HG03097 (cell line): ENCODE data around the gene HBD.
A peak's percentile ranks its signal among the peaks of the same experiment; 100 is the strongest.
"Not testable (repeated sequence)": the region's sequence is repeated elsewhere in the genome, so short reads cannot be mapped to it uniquely, and the experiment has no call there.

Source experiments
- ATAC-seq: cut with Tn5 transposase; IDR thresholded peaks from one replicate; pipeline ENCODE4 v1.9.1; 2021; ENCODE audit not compliant: unreplicated experiment, low FRiP score

Gene HBD

GRCh38 chr11:5234381-5234834 lies at the start of gene HBD:
Gene HBD, minus strand, starts transcription at chr11:5234483. Its CDS starts 50 bp downstream, at chr11:5234433.
- peak; percentile 79 for ATAC-seq

GRCh38 chr11:5283882-5284281 lies 49.6 kb upstream of the HBD start:
- ATAC-seq, result no peak

DNA sequence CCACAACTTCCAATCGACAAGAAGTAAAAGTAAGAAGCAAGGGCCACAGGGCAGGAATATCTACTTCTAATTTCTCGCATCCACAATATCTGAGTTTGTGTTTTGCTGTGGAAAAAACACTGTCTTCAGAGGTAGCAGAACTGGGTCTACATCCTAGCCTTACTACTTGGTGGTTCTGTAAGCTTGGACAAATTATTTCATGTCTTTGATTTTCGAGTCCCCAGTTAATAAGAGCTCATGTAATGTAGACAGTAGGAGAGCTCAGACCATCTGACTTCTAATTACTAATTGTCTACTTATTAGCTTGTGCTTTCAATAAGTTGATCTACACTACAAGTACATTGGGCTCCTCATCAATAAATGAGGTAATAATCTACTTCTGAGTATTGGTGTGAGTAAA lies 48.8 kb upstream of the HBD start:
- ATAC-seq, result no peak

GRCh38 chr11:5282628-5283027 lies 48.3 kb upstream of the HBD start:
- no peak for ATAC-seq

- no peak for ATAC-seq
These were observed 47.3 kb upstream of the HBD start for GRCh38 chr11:5281596-5281995.

GRCh38 chr11:5280582-5281102 lies 46.4 kb upstream of the HBD start:
- peak; percentile 92 for ATAC-seq

GRCh38 chr11:5279471-5280090 lies 45.3 kb upstream of the HBD start:
- ATAC-seq, result no peak

- no peak for ATAC-seq
These were observed 43.6 kb upstream of the HBD start for GRCh38 chr11:5277807-5278382.

DNA sequence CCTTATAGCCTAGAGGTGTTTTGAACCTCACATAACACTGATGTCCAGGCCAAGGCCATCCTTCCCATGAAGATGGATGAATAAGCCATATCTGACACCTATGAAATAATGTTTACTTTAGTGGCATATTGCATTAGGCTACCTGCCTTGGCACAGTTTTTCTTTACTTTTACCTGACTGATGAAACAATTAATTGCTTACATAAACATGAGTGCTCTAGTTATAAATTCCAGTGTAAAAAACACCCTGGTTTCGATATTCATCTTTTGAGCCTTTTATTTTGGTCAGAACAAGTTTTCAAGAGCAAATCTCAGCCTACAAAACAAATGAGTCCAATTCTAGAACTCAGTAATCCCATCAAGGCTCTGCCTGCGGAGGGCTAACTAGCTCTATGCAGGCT lies 42.4 kb upstream of the HBD start:
- no peak for ATAC-seq

DNA sequence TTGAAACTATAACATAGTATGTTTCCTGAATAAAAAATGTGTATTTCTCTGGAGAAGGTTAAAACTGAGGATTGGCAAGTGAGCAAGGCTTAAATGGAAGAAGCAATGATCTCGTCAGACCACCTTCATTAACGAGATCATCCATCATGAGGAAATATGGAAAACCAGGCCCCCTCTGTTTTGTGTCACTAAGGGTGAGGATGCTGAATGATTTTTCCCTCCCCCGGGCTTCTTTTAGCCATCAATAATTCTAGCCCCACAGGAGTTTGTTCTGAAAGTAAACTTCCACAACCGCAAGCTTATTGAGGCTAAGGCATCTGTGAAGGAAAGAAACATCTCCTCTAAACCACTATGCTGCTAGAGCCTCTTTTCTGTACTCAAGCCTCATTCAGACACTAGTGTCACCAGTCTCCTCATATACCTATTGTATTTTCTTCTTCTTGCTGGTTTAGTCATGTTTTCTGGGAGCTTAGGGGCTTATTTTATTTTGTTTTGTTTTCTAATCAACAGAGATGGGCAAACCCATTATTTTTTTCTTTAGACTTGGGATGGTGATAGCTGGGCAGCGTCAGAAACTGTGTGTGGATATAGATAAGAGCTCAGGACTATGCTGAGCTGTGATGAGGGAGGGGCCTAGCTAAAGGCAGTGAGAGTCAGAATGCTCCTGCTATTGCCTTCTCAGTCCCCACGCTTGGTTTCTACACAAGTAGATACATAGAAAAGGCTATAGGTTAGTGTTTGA lies 41.3 kb upstream of the HBD start:
- ATAC-seq, result no peak

GRCh38 chr11:5274395-5274794 lies 40.1 kb upstream of the HBD start:
- ATAC-seq, result no peak

DNA sequence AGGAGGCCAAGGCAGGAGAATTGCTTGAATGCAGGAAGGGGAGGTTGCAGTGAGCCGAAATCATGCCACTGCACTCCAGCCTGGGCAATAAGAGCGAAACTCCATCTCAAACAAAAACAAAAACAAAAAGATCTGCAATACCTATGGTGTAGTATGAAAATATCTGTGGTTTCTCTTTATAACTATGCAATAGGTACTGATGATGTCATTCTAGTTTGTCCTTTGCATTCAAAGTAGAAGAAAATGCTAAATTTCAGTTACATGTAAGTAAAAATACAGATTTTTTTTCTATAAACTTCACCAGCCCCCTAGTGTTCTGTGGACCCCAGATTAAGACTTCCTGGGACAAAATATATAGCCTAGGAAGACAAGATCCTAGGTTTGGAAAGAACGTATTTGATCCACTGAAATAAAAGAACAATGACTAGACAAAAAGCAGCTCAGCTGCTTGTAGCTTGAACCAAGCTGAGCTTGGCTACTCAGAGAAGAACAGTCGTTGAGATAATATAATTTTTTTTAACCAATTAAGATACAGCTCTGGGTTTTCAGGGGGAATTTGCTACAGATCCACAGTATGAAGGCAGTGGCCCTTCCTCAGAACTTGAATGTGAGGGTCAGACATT lies 38.2 kb upstream of the HBD start:
- ATAC-seq, result no peak

GRCh38 chr11:5269715-5270147 lies 35.4 kb upstream of the HBD start, which contains the start of gene HBE1:
Gene HBE1, minus strand, starts transcription at chr11:5269945. Its CDS starts 55 bp downstream, at chr11:5269890.
- no peak for ATAC-seq

- no peak for ATAC-seq
These were observed 32.8 kb upstream of the HBD start for GRCh38 chr11:5267033-5267563.

GRCh38 chr11:5266609-5267008 lies 32.3 kb upstream of the HBD start:
- ATAC-seq, result no peak

- ATAC-seq, result no peak
These were observed 31.5 kb upstream of the HBD start for GRCh38 chr11:5265832-5266231.

GRCh38 chr11:5258543-5259262 lies 24.4 kb upstream of the HBD start:
- no peak for ATAC-seq

- no peak for ATAC-seq
These were observed 23.0 kb upstream of the HBD start for GRCh38 chr11:5257296-5257695.

DNA sequence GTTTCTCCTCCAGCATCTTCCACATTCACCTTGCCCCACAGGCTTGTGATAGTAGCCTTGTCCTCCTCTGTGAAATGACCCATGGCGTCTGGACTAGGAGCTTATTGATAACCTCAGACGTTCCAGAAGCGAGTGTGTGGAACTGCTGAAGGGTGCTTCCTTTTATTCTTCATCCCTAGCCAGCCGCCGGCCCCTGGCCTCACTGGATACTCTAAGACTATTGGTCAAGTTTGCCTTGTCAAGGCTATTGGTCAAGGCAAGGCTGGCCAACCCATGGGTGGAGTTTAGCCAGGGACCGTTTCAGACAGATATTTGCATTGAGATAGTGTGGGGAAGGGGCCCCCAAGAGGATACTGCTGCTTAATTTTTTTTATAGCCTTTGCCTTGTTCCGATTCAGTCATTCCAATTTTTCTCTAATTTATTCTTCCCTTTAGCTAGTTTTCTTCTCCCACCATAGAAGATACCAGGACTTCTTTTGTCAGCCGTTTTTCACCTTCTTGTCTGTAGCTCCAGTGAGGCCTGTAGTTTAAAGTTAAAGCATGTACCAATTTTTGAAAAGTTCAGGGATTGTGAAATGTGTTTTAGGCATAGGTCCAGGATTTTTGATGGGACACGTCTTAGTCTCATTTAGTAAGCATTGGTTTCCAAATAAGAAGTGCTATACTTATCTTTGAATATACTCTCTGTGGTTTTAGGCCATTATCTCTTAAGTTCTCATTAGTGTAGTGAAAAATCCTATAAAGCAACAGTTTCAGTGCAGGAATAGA lies 20.5 kb upstream of the HBD start, which contains the start of gene HBG2:
TSS of gene HBG2 (minus strand) at position 136 of the 768 bp plus-strand sequence. CDS start at position 83, 53 bp downstream.
- ATAC-seq, result not testable (repeated sequence)
